Measurements from ENCODE around the gene FAM53B.

GRCh38 chr10:124577651-124578050 lies 166.5 kb downstream of the FAM53B start:
- TF ChIP-seq POLR2A (IDR thresholded peaks at IDR 0.05; ENCODE audit: low read depth, low read length) = no peak
- TF ChIP-seq TAF1 (IDR thresholded peaks at IDR 0.05; ENCODE audit: borderline replicate concordance, low read depth, low read length) = no peak

Data from GM12892 (cell line).